ENCODE results near the gene RRP12.

- TF ChIP-seq, protein P1, sequence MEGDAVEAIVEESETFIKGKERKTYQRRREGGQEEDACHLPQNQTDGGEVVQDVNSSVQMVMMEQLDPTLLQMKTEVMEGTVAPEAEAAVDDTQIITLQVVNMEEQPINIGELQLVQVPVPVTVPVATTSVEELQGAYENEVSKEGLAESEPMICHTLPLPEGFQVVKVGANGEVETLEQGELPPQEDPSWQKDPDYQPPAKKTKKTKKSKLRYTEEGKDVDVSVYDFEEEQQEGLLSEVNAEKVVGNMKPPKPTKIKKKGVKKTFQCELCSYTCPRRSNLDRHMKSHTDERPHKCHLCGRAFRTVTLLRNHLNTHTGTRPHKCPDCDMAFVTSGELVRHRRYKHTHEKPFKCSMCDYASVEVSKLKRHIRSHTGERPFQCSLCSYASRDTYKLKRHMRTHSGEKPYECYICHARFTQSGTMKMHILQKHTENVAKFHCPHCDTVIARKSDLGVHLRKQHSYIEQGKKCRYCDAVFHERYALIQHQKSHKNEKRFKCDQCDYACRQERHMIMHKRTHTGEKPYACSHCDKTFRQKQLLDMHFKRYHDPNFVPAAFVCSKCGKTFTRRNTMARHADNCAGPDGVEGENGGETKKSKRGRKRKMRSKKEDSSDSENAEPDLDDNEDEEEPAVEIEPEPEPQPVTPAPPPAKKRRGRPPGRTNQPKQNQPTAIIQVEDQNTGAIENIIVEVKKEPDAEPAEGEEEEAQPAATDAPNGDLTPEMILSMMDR (IDR thresholded peaks at IDR 0.05) = no peak
- TF ChIP-seq POLR2A (IDR thresholded peaks at IDR 0.05) = no peak
These were observed 32.9 kb upstream of the RRP12 start for GRCh38 chr10:97434055-97434454.

Measured in heart left ventricle (tissue), 13 donors.